Activated CD8-positive, alpha-beta memory T cell treated with anti-CD3 and anti-CD28 coated beads, Interleukin-2, amount 10 ng/mL, durations not matched to agents 7 days and 5 days (primary cell): ENCODE results near the gene PFKP. TPM values are rescaled to one million over a fixed set of nuclear protein-coding genes. Genes with fewer than 3 reads are reported as not detected.
"Not testable (repeated sequence)": the region's sequence is repeated elsewhere in the genome, so short reads cannot be mapped to it uniquely, and the experiment has no call there.

ENCODE experiments used
- ATAC-seq: fragments of 150-1000 bp; cut with Tn5 transposase; one replicate; pipeline ENCODE4 v1.10.0; 2021; ENCODE audit warnings: moderate library complexity
- CTCF ChIA-PET: fragments of 350-600 bp; sonication (Branson Sonifier 250); formaldehyde crosslinking; loops from one replicate; lab custom pipeline; 2021; ENCODE audit warnings: antibody characterized with exemption; lab: Charles Lee
- DNase-seq: peaks from one replicate; pipeline ENCODE4 v3.0.0-alpha.2; 2020
- H3K27ac Mint-ChIP-seq: one replicate; pipeline ENCODE4 v1.8.0; 2021; ENCODE audit warnings: mild to moderate bottlenecking, mixed read lengths
- H3K27me3 Mint-ChIP-seq: one replicate; pipeline ENCODE4 v1.8.0; 2021; ENCODE audit warnings: mixed read lengths
- H3K36me3 Mint-ChIP-seq: one replicate; pipeline ENCODE4 v1.8.0; 2021; ENCODE audit warnings: mild to moderate bottlenecking, mixed read lengths
- H3K4me1 Mint-ChIP-seq: one replicate; pipeline ENCODE4 v1.8.0; 2021; ENCODE audit warnings: mixed read lengths
- H3K4me3 Mint-ChIP-seq: one replicate; pipeline ENCODE4 v1.8.0; 2021; ENCODE audit warnings: mild to moderate bottlenecking, moderate library complexity, mixed read lengths
- H3K9me3 Mint-ChIP-seq: one replicate; pipeline ENCODE4 v1.8.0; 2022; ENCODE audit warnings: low read depth, mixed read lengths
- total RNA-seq, 2 experiments: library from RNA; stranded (reverse); gene quantifications; one replicate each; pipeline ENCODE4 v1.2.3, GENCODE V29; 2021

PFKP gene
- total RNA-seq, 2 experiments from 2014 or later = 230 to 262 TPM

DNA sequence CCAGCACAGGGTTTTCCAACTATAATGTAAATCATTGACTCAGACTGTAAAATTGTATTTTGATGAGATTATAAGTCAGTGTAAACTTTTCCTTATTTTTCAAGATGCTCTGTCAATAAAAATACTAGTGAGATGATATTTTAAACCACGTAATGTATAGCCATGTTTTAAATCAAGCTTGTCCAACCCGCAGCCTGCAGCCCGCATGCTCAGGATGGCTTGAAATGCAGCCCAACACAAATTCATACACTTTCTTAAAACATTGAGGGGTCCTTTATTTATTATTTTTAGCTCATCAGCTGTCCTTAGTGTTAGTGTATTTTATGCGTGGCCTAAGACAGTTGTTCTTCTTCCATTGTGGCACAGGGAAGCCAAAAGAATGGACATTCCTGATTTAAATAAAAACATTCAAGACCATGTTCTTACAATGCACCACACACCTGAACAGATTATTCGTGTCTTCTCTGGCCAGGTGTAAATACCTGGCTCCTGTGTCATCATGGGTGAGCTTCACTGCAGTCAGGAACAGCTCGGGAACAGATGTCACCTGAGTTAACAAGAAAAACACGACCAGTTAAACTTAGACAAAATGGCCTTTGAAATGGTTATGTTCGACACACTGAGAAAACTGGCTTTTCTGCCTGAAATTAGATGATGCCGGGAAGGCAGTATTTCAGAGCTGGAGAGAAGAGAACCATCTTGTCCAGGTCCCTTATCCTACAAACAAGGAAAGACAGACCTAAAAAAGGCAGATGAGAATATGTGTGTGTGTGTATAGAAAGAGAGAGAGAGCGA lies 99.3 kb downstream of the PFKP start:
- Mint-ChIP-seq H3K4me3 (no peak overlapping the region), H3K27me3 (no peaks in the 10 kb centered on the region), H3K36me3 (peaks cover 51% of the 10 kb centered on the region), H3K9me3 (no peaks in the 10 kb centered on the region), H3K4me1 (peaks cover 15% of the 10 kb centered on the region), H3K27ac (no peak overlapping the region)
- ATAC-seq (no peak), DNase-seq (no peak)
- CTCF ChIA-PET = interaction anchor here (1.0 kb wide), 1 partner anchor 13 kb away, joined by 4 read pairs; no protein-coding TSS in a partner anchor

DNA sequence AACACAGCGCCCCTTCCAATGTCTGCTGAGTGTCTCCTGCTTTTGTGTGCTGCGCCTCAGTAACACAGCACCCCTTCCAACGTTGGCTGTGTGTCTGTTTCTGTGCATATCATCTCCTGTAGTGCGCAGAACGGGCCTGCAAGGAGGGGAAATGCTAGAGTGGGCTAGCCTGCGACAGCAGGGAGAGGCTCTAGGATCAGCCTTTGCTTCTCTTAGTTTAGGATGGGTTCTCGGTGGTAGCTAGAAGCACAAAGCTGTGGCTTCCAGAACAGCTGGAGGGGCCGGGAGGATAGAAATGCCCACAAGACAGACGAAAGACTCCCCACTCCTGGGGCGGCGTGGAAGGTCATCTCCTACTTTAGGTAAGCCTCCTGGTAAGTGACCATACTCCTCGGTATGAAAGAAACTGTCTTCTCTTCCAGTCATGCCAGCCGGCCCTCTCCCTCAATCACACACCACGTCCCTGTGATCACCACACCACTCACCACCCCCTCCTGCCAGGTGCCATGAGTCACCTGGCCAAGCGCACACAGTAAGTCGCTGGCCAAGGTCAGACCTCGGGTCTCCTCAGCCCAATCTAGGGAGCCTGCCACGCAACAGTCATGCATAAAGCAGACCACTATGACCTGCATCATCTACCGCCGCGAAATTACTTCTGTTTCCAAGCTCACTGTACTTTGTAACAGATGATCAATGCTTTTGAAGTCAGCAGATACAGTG lies 100.4 kb downstream of the PFKP start:
- CTCF ChIA-PET = interaction anchor here (0.6 to 1.0 kb wide), 2 partner anchors 14 to 87 kb away, joined by 3 to 4 read pairs; no protein-coding TSS in a partner anchor
- ATAC-seq (no peak), DNase-seq (no peak)
- no peak overlapping the region for H3K4me3 Mint-ChIP-seq
- H3K27ac Mint-ChIP-seq = no peak overlapping the region
- peaks cover 50% of the 10 kb centered on the region for H3K36me3 Mint-ChIP-seq
- H3K4me1 Mint-ChIP-seq = peaks cover 19% of the 10 kb centered on the region
- H3K9me3 Mint-ChIP-seq = no peaks in the 10 kb centered on the region
- H3K27me3 Mint-ChIP-seq = no peaks in the 10 kb centered on the region

DNA sequence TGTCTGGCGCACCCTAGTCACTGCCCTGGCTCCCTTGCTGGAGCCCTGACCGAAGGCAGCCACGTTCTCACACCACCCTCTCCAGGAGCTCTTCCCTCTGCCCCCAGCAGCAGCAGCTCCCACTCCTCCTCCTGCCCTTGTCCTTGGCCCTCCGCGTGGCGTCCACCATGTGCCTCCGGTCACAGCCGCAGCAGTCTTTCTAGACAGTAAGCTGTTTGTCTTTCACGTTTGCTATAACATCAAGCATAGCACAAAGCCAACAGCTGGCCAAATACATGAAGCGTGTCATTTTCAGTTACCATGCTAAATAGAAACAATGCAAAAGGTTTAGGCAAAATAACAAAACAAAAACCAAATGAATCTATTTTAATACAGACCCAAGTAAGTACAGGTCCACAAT lies 101.9 kb downstream of the PFKP start:
- Mint-ChIP-seq H3K27ac (no peak overlapping the region), H3K4me1 (peaks cover 23% of the 10 kb centered on the region), H3K9me3 (no peaks in the 10 kb centered on the region), H3K4me3 (no peak overlapping the region), H3K36me3 (peaks cover 45% of the 10 kb centered on the region), H3K27me3 (peaks cover 2% of the 10 kb centered on the region)
- no peak for ATAC-seq
- CTCF ChIA-PET = no interaction called here
- DNase-seq = no peak

DNA sequence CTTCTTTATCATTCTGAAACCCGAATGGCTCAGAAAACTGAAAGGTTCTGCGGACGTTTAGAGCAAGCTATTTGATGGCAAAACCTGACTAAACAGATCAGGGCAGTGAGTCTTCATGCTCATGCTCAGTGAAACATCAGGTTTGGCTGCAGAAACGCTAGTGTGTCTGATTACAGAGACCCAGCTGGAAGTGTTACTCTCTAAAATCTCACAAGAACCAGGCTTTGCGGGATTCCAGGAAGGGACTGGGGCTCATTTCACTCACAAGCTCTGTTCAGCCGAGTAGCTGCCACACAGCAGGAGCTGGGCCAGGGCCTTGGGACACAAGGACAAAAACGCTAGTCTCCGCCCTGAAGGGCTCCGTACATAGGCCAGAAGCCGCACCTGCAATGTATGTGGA lies 102.3 kb downstream of the PFKP start:
- DNase-seq (no peak), ATAC-seq (no peak)
- peaks cover 45% of the 10 kb centered on the region for H3K36me3 Mint-ChIP-seq
- H3K27ac Mint-ChIP-seq = no peak overlapping the region
- CTCF ChIA-PET = no interaction called here
- H3K27me3 Mint-ChIP-seq = peaks cover 4% of the 10 kb centered on the region
- H3K4me3 Mint-ChIP-seq = no peak overlapping the region
- H3K4me1 Mint-ChIP-seq = peaks cover 23% of the 10 kb centered on the region
- H3K9me3 Mint-ChIP-seq = no peaks in the 10 kb centered on the region

DNA sequence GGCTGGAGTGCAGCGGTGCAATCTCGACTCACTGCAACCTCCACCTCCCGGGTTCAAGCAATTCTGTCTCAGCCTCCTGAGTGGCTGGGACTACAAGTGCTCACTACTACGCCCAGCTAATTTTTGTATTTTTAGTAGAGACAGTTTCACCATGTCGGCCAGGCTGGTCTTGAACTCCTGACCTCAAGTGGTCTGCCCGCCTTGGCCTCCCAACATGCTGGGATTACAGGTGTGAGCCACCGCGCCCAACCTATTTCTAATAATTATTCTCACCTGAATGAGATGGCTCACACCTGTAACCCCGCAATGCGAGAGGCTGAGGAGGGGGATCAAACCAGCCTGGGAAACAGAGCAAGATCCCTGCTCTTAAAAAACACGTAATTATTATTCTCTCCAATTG lies 104.1 kb downstream of the PFKP start:
- Mint-ChIP-seq H3K36me3 (peaks cover 30% of the 10 kb centered on the region), H3K27ac (peak overlapping the region; percentile 88), H3K4me1 (peaks cover 23% of the 10 kb centered on the region), H3K27me3 (peaks cover 22% of the 10 kb centered on the region), H3K4me3 (peak overlapping the region; percentile 71)
- DNase-seq, H3K9me3 Mint-ChIP-seq, CTCF ChIA-PET, ATAC-seq: not testable (repeated sequence)

DNA sequence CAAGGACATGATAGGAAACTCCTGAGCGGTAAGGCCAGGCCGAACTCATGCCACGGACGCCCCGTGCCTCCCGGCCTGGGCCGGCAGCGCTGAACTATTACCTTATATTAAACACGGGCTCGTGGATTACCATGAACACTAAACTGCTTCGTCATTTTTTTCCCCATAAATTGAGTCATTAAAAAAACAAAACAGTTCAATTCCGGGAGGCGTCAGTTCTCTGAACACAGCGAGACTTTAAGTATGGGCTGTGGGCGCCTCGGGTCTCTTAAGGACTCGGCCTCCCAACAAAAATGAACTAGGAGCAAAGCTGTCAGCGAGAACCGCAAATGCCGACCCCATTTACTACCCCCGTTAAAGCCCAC lies 104.7 kb downstream of the PFKP start:
- H3K36me3 Mint-ChIP-seq = peaks cover 24% of the 10 kb centered on the region
- H3K4me1 Mint-ChIP-seq = peaks cover 22% of the 10 kb centered on the region
- peak overlapping the region; percentile 71 for H3K4me3 Mint-ChIP-seq
- CTCF ChIA-PET = interaction anchor here (0.7 to 1.8 kb wide), 2 partner anchors 9 to 15 kb away, joined by 4 read pairs; no protein-coding TSS in a partner anchor
- H3K27me3 Mint-ChIP-seq = peaks cover 27% of the 10 kb centered on the region
- peak overlapping the region; percentile 88 for H3K27ac Mint-ChIP-seq
- no peaks in the 10 kb centered on the region for H3K9me3 Mint-ChIP-seq
- DNase-seq (no peak), ATAC-seq (no peak)

DNA sequence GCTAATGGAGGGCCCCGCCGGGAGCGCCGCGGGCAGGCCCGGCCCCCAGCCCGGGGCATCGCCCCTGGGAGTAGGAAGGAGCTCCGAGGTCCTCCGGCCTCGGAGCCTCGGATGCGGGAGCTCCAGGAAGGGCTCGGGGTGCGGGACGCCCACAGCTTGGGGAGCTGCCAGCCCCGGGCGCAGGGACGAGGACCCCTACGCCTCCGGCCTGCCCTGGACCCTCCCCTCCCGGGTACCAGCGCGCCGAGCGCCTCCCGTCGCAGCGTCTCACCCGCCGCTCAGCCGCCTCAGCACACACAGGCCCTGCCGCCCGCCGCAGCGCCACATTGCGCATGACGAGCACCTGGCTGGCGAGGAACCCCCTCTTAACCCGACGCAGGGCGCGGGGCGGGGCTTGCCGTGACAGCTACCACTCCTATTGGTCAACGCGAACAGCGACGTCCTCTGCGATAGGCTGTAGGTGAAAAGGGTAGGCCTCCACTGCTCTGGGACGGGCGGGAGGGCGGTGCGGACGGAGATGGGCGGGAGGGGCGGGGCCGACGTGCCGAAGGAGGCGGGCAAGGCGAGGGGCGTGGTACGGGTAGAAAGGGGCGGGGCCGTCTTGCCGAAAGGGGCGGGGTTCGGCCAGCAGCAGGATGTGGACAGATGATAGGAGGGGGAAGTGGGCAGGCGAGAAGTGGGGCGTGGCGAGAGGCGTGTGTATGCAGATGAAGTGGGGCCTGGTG lies 105.3 kb downstream of the PFKP start, which contains the start of gene PITRM1:
PITRM1 (minus strand) TSS at position 337 of the 725 bp plus-strand sequence; CDS start at position 327, 10 bp downstream.
- DNase-seq (peak; percentile 99), ATAC-seq (peak; percentile 95)
- H3K27ac Mint-ChIP-seq = peak within 1 kb of the TSS; percentile 88
- no peaks in the 10 kb centered on the region for H3K9me3 Mint-ChIP-seq
- H3K27me3 Mint-ChIP-seq = peaks cover 30% of the 10 kb centered on the region
- peak within 1 kb of the TSS; percentile 71 for H3K4me3 Mint-ChIP-seq
- peaks cover 22% of the 10 kb centered on the region for H3K36me3 Mint-ChIP-seq
- CTCF ChIA-PET = interaction anchor here (0.7 to 1.8 kb wide), 4 partner anchors 8 to 25 kb away, joined by 3 to 4 read pairs (median 4); no protein-coding TSS in a partner anchor
- H3K4me1 Mint-ChIP-seq = peaks cover 22% of the 10 kb centered on the region

DNA sequence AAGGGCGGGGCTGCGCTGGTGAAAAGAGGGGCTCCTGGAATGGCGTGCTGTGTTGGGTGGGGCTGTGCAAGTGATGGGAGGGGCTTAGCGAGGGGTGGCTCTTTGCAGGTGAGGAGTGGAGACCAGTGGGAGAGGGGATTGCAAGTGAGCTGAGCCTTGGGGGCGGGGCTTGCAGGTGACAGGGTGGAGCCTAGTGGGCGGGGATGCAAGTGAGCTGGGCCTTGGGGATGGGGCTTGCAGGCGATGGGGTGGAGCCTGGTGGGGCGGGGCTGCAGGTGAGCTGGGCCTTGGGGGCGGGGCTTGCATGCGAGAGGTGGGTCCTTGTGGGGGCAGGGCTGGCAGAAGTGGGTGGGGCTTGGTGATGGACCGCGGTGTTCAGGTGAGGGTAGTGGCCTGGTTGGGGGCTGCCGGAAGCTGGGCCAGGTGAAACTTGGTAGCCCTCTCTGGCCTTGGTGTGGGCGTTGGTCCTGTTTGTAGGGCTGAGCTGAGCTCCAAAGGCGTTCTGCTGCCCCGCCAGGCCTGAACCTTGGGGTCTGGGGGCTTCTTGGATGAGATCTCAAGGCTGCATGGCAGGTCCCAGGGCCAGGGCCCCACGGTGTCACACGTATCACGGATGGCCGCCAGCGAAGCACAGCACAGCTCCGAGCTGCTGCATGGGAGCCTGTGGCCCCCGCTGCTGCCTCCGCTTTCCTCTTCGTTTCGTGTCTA lies 106.0 kb downstream of the PFKP start:
- Mint-ChIP-seq H3K9me3 (no peaks in the 10 kb centered on the region), H3K4me1 (peaks cover 23% of the 10 kb centered on the region), H3K4me3 (peak overlapping the region; percentile 71), H3K27me3 (peaks cover 37% of the 10 kb centered on the region), H3K27ac (peak overlapping the region; percentile 87), H3K36me3 (peaks cover 17% of the 10 kb centered on the region)
- DNase-seq (no peak), ATAC-seq (peak; percentile 45)
- CTCF ChIA-PET = interaction anchor here (0.8 to 1.8 kb wide), 3 partner anchors 9 to 24 kb away, joined by 3 to 4 read pairs (median 3); no protein-coding TSS in a partner anchor

DNA sequence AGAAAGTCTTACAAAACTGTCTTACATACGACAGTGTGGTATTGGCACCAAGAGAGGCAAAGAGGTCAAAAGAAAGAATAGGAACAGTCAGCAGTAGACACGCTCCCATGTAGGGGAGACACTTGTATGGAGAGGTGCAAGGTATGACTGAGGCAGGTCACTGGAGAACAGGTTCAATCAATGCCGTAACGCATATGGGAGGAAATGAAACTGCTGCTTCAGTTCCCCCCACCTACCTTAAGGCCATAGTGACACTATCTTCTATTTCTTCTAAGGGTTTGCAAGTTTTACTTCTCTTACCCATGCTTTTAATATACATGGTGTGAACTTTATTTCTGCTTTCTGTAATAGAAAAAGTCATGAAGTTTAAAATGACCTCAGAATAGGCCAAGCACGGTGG lies 110.7 kb downstream of the PFKP start:
- DNase-seq (no peak), ATAC-seq (no peak)
- H3K4me3 Mint-ChIP-seq = no peak overlapping the region
- no peaks in the 10 kb centered on the region for H3K36me3 Mint-ChIP-seq
- peaks cover 74% of the 10 kb centered on the region for H3K27me3 Mint-ChIP-seq
- CTCF ChIA-PET = no interaction called here
- H3K4me1 Mint-ChIP-seq = peaks cover 5% of the 10 kb centered on the region
- no peak overlapping the region for H3K27ac Mint-ChIP-seq
- H3K9me3 Mint-ChIP-seq = no peaks in the 10 kb centered on the region

DNA sequence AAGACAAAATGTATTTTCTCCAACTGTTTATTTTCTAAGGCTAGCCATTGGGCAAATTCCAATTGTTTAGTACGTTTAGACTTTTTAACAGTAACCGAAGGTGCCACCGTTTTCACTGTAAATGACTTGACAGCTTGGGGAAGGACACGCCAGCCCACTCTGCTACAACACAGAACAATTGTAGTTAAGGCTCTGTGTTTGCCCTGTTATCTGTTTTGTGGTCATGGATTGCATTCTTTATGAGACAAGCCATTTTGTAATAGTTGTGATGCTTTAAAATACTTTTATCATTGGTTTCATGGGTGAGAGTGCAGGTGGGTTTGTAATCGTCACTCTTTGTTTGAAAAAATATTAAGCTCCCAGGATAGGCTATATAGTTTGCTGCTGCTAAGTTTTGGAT lies 111.8 kb downstream of the PFKP start:
- Mint-ChIP-seq H3K4me1 (peaks cover 2% of the 10 kb centered on the region), H3K36me3 (no peaks in the 10 kb centered on the region), H3K27ac (no peak overlapping the region), H3K9me3 (no peaks in the 10 kb centered on the region), H3K27me3 (peaks cover 82% of the 10 kb centered on the region), H3K4me3 (no peak overlapping the region)
- ATAC-seq (no peak), DNase-seq (no peak)
- CTCF ChIA-PET = interaction anchor here (1.1 kb wide), 1 partner anchor 14 kb away, joined by 3 read pairs; no protein-coding TSS in a partner anchor

DNA sequence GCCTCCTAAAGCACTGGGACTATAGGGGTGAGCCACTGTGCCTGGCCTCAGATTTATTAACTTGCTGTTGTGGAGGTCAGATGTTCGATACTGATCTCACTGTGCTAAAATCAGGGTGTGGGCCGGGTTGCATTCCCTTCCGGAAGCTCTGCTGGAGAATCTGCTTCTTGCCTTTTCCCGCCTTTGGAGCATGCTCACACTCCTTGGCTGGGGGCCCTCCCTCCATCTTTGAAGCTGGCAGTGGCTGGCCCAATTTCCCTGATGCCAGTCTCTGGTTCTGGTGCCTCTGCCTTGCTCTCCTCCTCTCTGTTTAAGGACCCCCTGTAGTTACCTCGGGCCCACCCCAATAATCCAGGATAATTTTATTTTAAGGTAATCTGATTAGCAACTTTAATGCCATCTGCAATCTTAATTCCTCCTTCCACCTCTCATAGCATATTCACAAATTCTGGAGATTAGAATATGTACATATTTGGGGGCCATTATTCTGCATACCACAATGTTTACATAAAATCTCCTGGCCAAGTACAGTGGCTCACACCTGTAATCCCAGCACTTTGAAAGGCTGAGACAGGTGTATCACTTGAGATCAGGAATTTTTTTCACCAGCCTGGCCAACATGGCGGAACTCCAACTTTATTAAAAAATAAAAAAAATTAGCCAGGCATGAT lies 113.1 kb downstream of the PFKP start:
- no peak overlapping the region for H3K4me3 Mint-ChIP-seq
- no peak for ATAC-seq
- CTCF ChIA-PET = interaction anchor here (1.1 kb wide), 2 partner anchors 13 kb away, joined by 3 read pairs; no protein-coding TSS in a partner anchor
- peaks cover 80% of the 10 kb centered on the region for H3K27me3 Mint-ChIP-seq
- peaks cover 2% of the 10 kb centered on the region for H3K4me1 Mint-ChIP-seq
- H3K36me3 Mint-ChIP-seq = no peaks in the 10 kb centered on the region
- no peak for DNase-seq
- no peak overlapping the region for H3K27ac Mint-ChIP-seq
- H3K9me3 Mint-ChIP-seq = no peaks in the 10 kb centered on the region

DNA sequence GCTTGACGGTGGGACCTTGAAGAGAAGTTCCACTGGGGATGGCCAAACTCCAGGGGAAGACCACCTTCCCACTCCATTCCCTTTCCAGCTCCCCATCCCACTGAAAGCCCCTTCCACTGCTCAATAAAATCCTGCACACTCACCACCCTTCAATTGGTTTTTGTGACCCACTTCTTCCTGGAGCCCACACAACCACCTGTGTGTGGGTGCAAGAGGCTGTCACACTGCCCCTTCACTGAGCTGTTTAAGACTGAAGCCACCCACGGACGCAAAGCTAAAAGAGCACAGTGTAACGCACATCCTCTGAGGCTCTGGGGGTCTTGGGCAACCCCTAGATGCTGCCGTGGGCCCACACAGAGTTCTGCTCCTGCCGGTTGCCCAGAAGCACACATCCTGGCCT lies 118.0 kb downstream of the PFKP start:
- ATAC-seq (no peak), DNase-seq (no peak)
- CTCF ChIA-PET = interaction anchor here (1.6 kb wide), 1 partner anchor 12 kb away, joined by 7 read pairs; no protein-coding TSS in a partner anchor
- H3K27me3 Mint-ChIP-seq = peaks cover 76% of the 10 kb centered on the region
- H3K9me3 Mint-ChIP-seq = no peaks in the 10 kb centered on the region
- H3K27ac Mint-ChIP-seq = no peak overlapping the region
- H3K36me3 Mint-ChIP-seq = no peaks in the 10 kb centered on the region
- H3K4me3 Mint-ChIP-seq = no peak overlapping the region
- H3K4me1 Mint-ChIP-seq = peaks cover 5% of the 10 kb centered on the region
